ENCODE measurements around the gene CHST4. TPM values are rescaled to one million over a fixed set of nuclear protein-coding genes. Genes with fewer than 3 reads are reported as not detected.

The CHST4 gene
- total RNA-seq, 1 donor from 2014 or later, result not detected

DNA sequence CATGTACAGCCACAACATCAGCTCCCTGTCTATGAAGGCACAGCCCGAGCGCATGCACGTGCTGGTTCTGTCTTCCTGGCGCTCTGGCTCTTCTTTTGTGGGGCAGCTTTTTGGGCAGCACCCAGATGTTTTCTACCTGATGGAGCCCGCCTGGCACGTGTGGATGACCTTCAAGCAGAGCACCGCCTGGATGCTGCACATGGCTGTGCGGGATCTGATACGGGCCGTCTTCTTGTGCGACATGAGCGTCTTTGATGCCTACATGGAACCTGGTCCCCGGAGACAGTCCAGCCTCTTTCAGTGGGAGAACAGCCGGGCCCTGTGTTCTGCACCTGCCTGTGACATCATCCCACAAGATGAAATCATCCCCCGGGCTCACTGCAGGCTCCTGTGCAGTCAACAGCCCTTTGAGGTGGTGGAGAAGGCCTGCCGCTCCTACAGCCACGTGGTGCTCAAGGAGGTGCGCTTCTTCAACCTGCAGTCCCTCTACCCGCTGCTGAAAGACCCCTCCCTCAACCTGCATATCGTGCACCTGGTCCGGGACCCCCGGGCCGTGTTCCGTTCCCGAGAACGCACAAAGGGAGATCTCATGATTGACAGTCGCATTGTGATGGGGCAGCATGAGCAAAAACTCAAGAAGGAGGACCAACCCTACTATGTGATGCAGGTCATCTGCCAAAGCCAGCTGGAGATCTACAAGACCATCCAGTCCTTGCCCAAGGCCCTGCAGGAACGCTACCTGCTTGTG lies 10.7 kb downstream of the CHST4 start:
- no peak overlapping the region for H3K27ac ChIP-seq
- H3K4me1 ChIP-seq, result no peaks in the 10 kb centered on the region
- TF ChIP-seq POLR2A (IDR thresholded peaks at IDR 0.05), result no peak
- TF ChIP-seq, protein P1, sequence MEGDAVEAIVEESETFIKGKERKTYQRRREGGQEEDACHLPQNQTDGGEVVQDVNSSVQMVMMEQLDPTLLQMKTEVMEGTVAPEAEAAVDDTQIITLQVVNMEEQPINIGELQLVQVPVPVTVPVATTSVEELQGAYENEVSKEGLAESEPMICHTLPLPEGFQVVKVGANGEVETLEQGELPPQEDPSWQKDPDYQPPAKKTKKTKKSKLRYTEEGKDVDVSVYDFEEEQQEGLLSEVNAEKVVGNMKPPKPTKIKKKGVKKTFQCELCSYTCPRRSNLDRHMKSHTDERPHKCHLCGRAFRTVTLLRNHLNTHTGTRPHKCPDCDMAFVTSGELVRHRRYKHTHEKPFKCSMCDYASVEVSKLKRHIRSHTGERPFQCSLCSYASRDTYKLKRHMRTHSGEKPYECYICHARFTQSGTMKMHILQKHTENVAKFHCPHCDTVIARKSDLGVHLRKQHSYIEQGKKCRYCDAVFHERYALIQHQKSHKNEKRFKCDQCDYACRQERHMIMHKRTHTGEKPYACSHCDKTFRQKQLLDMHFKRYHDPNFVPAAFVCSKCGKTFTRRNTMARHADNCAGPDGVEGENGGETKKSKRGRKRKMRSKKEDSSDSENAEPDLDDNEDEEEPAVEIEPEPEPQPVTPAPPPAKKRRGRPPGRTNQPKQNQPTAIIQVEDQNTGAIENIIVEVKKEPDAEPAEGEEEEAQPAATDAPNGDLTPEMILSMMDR (IDR thresholded peaks at IDR 0.05), result no peak
- no peak for TF ChIP-seq POLR2AphosphoS5 (IDR thresholded peaks at IDR 0.05; ENCODE audit: insufficient read depth in 1 of 2, low read depth in 1 of 2)
- no peaks in the 10 kb centered on the region for H3K27me3 ChIP-seq
- no peaks in the 10 kb centered on the region for H3K9me3 ChIP-seq
- H3K4me3 ChIP-seq, result no peak overlapping the region
- intact Hi-C loops (cut with DNase I), result no loop called here
- DNase-seq (ENCODE audit: extremely low spot score in 2 of 2), result no peak
- no peaks in the 10 kb centered on the region for H3K36me3 ChIP-seq

DNA sequence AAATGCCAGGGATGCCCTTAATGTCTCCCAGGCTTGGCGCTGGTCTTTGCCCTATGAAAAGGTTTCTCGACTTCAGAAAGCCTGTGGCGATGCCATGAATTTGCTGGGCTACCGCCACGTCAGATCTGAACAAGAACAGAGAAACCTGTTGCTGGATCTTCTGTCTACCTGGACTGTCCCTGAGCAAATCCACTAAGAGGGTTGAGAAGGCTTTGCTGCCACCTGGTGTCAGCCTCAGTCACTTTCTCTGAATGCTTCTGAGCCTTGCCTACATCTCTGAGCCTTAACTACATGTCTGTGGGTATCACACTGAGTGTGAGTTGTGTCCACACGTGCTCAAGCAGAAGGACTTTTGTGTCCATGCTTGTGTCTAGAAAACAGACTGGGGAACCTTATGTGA lies 11.4 kb downstream of the CHST4 start:
- intact Hi-C loops (cut with DNase I), result no loop called here
- TF ChIP-seq POLR2A (IDR thresholded peaks at IDR 0.05), result no peak
- TF ChIP-seq POLR2AphosphoS5 (IDR thresholded peaks at IDR 0.05; ENCODE audit: insufficient read depth in 1 of 2, low read depth in 1 of 2), result no peak
- no peak overlapping the region for H3K27ac ChIP-seq
- H3K27me3 ChIP-seq, result no peaks in the 10 kb centered on the region
- H3K36me3 ChIP-seq, result no peaks in the 10 kb centered on the region
- no peaks in the 10 kb centered on the region for H3K9me3 ChIP-seq
- no peak for DNase-seq (ENCODE audit: extremely low spot score in 2 of 2)
- no peak overlapping the region for H3K4me3 ChIP-seq
- H3K4me1 ChIP-seq, result no peaks in the 10 kb centered on the region

GRCh38 chr16:71542377-71542776 lies 16.2 kb downstream of the CHST4 start:
- no peak overlapping the region for H3K4me3 ChIP-seq
- no peaks in the 10 kb centered on the region for H3K4me1 ChIP-seq
- H3K27me3 ChIP-seq, result no peaks in the 10 kb centered on the region
- H3K9me3 ChIP-seq, result no peaks in the 10 kb centered on the region
- TF ChIP-seq POLR2A (IDR thresholded peaks at IDR 0.05) (no peak), POLR2AphosphoS5 (IDR thresholded peaks at IDR 0.05; ENCODE audit: insufficient read depth in 1 of 2, low read depth in 1 of 2) (no peak)
- TF ChIP-seq, protein P1 (IDR thresholded peaks at IDR 0.05), result no peak
- intact Hi-C loops (cut with DNase I), result no loop called here
- no peak for DNase-seq (ENCODE audit: extremely low spot score in 2 of 2)
- no peak overlapping the region for H3K27ac ChIP-seq
- H3K36me3 ChIP-seq, result no peaks in the 10 kb centered on the region

DNA sequence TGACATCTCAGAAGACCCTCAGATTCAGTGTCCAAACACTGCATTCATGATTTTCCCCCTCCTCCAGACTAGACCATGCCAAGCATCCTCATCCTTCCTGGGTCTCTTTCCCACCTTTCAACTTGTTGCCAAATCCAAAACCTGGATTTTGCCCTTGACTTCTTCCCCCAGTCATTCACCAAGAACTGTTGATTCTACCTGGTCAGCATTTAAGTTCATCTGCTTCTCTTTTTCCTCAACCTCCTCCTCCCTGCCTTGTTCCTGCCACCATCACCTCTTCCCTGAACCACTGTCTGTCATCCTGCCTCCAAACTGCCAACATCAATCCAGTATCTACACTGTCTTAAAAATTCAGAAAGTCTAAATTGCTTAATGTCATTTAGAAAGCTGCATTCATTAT lies 20.9 kb downstream of the CHST4 start:
- TF ChIP-seq POLR2A (IDR thresholded peaks at IDR 0.05) (no peak), POLR2AphosphoS5 (IDR thresholded peaks at IDR 0.05; ENCODE audit: insufficient read depth in 1 of 2, low read depth in 1 of 2) (no peak)
- TF ChIP-seq, protein P1 (IDR thresholded peaks at IDR 0.05), result no peak
- Histone ChIP-seq H3K27ac (no peak overlapping the region), H3K27me3 (no peaks in the 10 kb centered on the region), H3K4me1 (no peaks in the 10 kb centered on the region), H3K4me3 (no peak overlapping the region), H3K36me3 (no peaks in the 10 kb centered on the region), H3K9me3 (no peaks in the 10 kb centered on the region)
- DNase-seq (ENCODE audit: extremely low spot score in 2 of 2), result no peak
- intact Hi-C loops (cut with DNase I), result no loop called here

DNA sequence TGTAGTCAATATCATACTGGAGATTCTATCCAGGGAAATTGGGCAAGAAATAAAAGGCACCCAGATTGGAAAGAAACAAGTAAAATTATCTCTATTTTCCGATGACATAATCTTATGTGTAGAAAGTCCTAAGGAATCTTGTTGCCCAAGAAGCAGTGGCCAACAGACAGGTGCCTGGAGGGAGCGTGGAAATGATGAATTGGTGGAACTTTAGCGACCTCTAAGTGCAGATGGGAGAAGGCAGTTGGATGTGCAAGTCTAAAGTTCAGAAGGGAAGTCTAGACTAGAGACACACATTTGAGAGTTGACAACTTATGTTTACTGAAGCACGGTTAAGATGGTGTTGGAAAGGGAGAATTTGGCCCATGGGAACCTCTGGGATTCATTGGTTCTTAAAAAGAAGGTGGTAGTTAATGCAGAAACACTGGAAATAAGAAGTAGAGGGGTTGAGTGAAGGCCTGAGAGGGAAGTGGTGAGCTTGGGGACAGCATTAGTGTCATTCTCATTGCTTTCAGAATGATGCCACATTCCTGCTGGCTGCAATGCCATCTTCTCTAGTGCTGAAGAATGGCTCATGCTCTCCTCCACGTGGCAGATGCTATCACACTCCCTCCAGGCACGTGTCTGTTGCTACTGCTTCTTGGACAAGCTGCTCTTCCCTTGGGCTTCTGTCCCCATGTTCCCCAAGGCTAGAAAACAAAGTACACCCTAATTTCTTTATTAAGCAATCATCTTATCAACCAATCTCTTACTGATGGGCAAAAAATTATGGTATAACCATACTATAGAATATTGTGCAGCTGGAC lies 26.7 kb downstream of the CHST4 start:
- H3K27me3 ChIP-seq, result no peaks in the 10 kb centered on the region
- no peak overlapping the region for H3K27ac ChIP-seq
- H3K36me3 ChIP-seq, result no peaks in the 10 kb centered on the region
- DNase-seq (ENCODE audit: extremely low spot score in 2 of 2), result no peak
- H3K4me3 ChIP-seq, result no peak overlapping the region
- TF ChIP-seq POLR2A (IDR thresholded peaks at IDR 0.05) (no peak), POLR2AphosphoS5 (IDR thresholded peaks at IDR 0.05; ENCODE audit: insufficient read depth in 1 of 2, low read depth in 1 of 2) (no peak)
- TF ChIP-seq, protein P1 (IDR thresholded peaks at IDR 0.05), result no peak
- intact Hi-C loops (cut with DNase I), result no loop called here
- H3K4me1 ChIP-seq, result no peaks in the 10 kb centered on the region
- no peaks in the 10 kb centered on the region for H3K9me3 ChIP-seq

Data from vagina (tissue), 2 donors.